ENCODE data around the gene HMCN2. TPM values are rescaled to one million over a fixed set of nuclear protein-coding genes. Genes with fewer than 3 reads are reported as not detected.

HMCN2 gene
- total and polyA plus RNA-seq, 2 donors (not counting 3 experiments of a cell fraction or from before 2014, with no cell fraction given): 0.04 to 0.24 TPM

- BruUV-seq (replicated peaks): no TSS peak
- Histone ChIP-seq H3K27me3 (ENCODE audit: control insufficient read depth in 2 of 2, insufficient read depth in 2 of 2, low read length in 2 of 2) (no peaks in the 10 kb centered on the region), H3K27ac (ENCODE audit: insufficient read depth, low read depth, low read length) (no peak overlapping the region), H3K36me3 (ENCODE audit: control insufficient read depth in 2 of 2, extremely low read depth in 1 of 2, insufficient read depth in 2 of 2, low read length in 2 of 2) (no peaks in the 10 kb centered on the region), H3K4me2 (ENCODE audit: insufficient read depth, low read length) (no peak overlapping the region), H4K20me1 (replicated peaks; ENCODE audit: control insufficient read depth, extremely low read depth, insufficient read depth, low read length) (no peaks in the 10 kb centered on the region), H3K9me1 (replicated peaks; ENCODE audit: control insufficient read depth, extremely low read depth, insufficient read depth, low read length) (no peaks in the 10 kb centered on the region), H2AFZ (ENCODE audit: low read depth, low read length) (no peak overlapping the region), H3K9ac (replicated peaks; ENCODE audit: extremely low read depth, insufficient read depth, low read length) (no peak overlapping the region), H3K4me1 (ENCODE audit: control insufficient read depth, extremely low read depth, insufficient read depth, low read length) (peaks cover 8% of the 10 kb centered on the region), H3K9me3 (replicated peaks; ENCODE audit: control insufficient read depth, insufficient read depth, low read length) (no peaks in the 10 kb centered on the region), H3K4me3 (replicated peaks in 1 of 3; ENCODE audit: insufficient read depth in 1 of 3, low read depth in 1 of 3, low read length in 3 of 3) (no peak overlapping the region), H3K79me2 (ENCODE audit: control insufficient read depth, insufficient read depth, low read length) (no peaks in the 10 kb centered on the region)
- intact Hi-C loops (cut with micrococcal nuclease): no loop called here
- dilution Hi-C loops (cut with MboI; ENCODE audit: extremely low pct_ligation_motif_present, low sequenced_read_pairs): no loop called here
- no peak for DNase-seq (ENCODE audit: low read depth, low spot score)
- FAIRE-seq: no peak
- POLR2A ChIA-PET: no interaction called here
- TF ChIP-seq POLR2A (IDR thresholded peaks at IDR 0.05; ENCODE audit: low read depth, low read length) (no peak), MYC (IDR thresholded peaks at IDR 0.05; ENCODE audit: low read depth, low read length) (no peak), MAX (IDR thresholded peaks at IDR 0.05; ENCODE audit: insufficient read depth, insufficient read length) (no peak), EZH2 (IDR thresholded peaks at IDR 0.05; ENCODE audit: borderline replicate concordance, low read depth, low read length, severe bottlenecking) (no peak), JUN (IDR thresholded peaks at IDR 0.05; ENCODE audit: borderline replicate concordance, insufficient read depth, insufficient read length, low read depth) (no peak), FOS (IDR thresholded peaks at IDR 0.05; ENCODE audit: borderline replicate concordance, insufficient read depth, low read length) (no peak), GATA2 (IDR thresholded peaks at IDR 0.05; ENCODE audit: insufficient read depth, insufficient read length, low read depth, low read length) (no peak), POLR2AphosphoS5 (IDR thresholded peaks at IDR 0.05; ENCODE audit: insufficient read depth, low read depth, low read length) (no peak)
- TF ChIP-seq, protein P1, sequence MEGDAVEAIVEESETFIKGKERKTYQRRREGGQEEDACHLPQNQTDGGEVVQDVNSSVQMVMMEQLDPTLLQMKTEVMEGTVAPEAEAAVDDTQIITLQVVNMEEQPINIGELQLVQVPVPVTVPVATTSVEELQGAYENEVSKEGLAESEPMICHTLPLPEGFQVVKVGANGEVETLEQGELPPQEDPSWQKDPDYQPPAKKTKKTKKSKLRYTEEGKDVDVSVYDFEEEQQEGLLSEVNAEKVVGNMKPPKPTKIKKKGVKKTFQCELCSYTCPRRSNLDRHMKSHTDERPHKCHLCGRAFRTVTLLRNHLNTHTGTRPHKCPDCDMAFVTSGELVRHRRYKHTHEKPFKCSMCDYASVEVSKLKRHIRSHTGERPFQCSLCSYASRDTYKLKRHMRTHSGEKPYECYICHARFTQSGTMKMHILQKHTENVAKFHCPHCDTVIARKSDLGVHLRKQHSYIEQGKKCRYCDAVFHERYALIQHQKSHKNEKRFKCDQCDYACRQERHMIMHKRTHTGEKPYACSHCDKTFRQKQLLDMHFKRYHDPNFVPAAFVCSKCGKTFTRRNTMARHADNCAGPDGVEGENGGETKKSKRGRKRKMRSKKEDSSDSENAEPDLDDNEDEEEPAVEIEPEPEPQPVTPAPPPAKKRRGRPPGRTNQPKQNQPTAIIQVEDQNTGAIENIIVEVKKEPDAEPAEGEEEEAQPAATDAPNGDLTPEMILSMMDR (IDR thresholded peaks at IDR 0.05; ENCODE audit: extremely low read depth in 1 of 2, insufficient read depth in 1 of 2, low read depth in 1 of 2, low read length in 2 of 2): no peak
- CTCF ChIA-PET: interaction anchor here (1.8 kb wide), 1 partner anchor 11 kb away, joined by 5 read pairs; no protein-coding TSS in a partner anchor
Observed at GRCh38 chr9:130309689-130310455, 44.3 kb downstream of the HMCN2 start.
